ENCODE results near the gene KCTD15.
A peak's percentile ranks its signal among the peaks of the same experiment; 100 is the strongest.
"Not testable (repeated sequence)": the region's sequence is repeated elsewhere in the genome, so short reads cannot be mapped to it uniquely, and the experiment has no call there.

The KCTD15 gene

DNA sequence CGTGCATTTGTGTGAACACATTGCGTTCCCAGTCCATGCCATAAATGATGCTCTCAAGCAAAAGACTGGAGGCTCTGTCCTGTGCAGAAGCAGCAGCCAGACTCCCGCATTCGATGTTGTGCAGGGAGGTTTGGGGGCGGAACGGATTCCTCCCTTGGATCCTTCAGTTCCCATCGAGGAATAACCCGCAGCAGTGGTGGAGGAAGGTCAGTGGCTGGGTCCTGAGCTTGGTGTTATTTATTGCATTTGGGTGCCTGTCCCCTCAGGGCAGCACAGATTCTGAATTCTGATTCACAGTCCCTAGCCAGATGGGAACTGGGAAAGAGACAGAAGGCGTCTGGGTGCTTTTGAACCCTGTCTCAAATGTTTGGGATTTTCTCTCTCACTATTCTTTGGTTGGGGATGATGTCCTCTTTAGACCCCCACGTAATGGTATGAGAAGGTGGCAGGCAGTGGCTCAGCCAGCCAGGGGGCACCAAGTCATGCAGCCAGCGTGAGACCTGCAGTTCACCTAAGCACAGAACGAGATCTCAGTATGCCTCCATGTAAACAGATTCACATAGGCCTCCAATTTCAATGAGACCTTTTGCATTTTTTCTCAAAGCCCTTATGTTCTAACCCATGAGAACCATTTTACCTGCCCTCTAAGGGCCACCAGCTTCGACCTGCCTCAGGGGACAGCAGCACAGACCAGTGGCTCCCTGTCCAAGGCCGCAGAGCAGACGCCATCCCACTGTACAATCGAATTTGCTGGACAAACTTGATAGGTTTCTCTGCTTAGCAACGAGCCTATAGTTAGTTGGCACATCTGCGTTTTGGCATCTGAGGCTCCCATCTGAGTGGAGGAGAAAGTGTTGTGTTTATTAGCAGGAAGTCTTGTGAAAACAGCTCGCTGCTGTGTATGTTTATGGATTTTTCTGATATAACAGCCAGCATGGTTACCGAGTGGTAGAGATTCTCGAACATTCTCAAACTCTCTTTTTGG, 17.8 kb downstream of the KCTD15 start:
- DNase-seq (ENCODE audit: low spot score) = no peak

- DNase-seq (ENCODE audit: low spot score) = no peak
These were observed 19.0 kb downstream of the KCTD15 start for GRCh38 chr19:33815380-33816340.

- no peak for DNase-seq (ENCODE audit: low spot score)
These were observed 21.7 kb downstream of the KCTD15 start for GRCh38 chr19:33818411-33818810.

GRCh38 chr19:33819078-33819477, 22.4 kb downstream of the KCTD15 start:
- not testable (repeated sequence) for DNase-seq (ENCODE audit: low spot score)

GRCh38 chr19:33819506-33819879, 22.8 kb downstream of the KCTD15 start:
- no peak for DNase-seq (ENCODE audit: low spot score)

DNA sequence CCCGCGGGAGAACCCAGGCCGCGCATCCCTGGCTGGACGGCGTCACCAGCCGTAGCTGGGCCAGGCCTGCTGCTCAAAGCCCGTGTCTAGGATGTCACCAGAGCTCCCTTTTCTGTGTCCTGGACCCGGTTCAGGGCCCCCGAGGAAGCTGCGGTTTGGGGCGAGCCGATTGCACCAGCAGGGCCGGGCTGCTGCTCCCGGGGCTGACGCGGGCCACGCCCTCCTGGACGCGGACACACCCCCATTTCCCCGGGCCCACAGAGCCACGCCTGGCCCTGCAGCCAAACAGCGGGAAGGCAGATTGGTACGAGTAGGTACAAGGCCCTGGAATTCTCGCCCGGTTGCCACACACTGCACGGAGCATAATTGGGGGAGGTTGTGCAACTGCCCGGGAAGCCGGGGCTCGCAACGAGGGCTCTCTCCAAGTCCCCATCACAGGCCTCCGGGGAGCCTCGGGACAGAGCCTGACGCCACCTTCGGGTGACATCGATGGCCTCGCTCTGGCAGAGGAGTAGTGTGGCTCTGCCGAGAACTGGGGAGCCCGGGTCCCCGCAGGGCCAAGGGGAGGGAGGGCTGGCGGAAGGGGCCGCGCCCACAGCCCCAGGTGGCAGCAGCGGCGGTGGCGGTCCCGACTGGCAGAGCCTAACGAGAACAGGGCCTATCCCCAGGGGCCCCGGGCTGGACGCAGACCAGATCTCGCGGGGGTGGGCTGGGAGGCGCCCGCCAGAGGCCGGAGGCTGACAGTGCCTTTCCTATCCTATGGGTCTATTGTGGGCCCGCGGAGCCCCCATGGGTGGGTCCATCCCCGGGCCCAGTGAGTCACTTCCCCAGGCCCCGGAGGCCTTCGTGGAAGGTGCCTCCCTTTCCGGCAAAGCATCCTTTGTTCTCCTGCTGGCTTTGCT, 23.5 kb downstream of the KCTD15 start:
- peak; percentile 91 for DNase-seq (ENCODE audit: low spot score)

DNA sequence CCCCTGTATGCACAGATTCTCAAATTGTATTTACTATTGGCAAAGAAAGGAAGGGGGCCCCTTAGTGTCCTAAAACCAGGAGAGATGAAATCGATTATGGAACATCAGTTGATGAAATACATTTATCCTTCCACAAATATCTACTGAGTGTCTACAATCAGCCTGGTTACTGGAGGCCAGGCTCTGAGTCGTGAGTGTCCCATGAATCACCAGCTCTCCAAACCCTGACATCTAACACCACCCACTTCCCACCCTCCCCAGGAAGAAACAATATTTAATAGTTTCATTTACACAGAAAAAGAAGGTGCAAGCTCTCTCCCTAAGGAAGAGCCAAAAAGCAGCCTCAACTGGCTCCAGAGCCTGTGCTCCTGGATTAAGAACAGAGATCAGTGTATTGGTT, 25.2 kb downstream of the KCTD15 start:
- no peak for DNase-seq (ENCODE audit: low spot score)

DNA sequence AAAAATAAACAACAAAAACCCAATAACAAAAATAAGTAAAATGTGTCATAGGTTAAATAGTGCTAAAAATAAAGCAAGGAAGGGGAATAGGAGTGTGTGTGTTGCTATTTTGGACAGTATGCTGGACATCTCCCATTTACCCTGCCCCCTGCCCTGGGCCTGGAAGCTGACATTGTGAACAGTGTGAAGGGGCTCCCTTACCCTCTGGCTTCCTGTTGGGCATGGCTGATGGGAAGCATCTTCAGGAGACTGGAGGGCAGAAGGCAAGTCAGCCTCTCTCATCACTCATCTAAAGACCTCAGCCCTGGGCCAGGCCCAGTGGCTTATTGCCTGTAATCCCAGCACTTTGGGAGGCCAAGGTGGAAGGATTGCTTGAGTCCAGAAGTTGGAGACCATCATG, 26.7 kb downstream of the KCTD15 start:
- no peak for DNase-seq (ENCODE audit: low spot score)

DNA sequence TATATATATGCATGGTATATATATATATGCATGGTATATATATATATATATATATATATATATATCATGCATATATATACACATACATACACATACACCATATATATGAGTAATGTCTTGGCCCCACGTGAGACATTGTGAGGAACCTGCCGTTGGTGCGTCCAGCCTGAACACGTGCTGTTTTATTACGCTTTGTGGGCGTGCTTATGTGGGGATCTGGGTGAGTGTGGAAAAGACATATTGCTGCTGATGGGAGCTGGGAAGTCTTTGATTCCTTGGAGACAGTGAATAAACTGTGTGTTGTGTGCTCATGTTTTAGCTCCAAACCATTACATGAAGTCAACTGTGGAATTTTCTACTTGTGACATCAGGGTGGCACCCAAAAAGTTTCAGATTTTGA, 28.9 kb downstream of the KCTD15 start:
- DNase-seq (ENCODE audit: low spot score) = no peak

DNA sequence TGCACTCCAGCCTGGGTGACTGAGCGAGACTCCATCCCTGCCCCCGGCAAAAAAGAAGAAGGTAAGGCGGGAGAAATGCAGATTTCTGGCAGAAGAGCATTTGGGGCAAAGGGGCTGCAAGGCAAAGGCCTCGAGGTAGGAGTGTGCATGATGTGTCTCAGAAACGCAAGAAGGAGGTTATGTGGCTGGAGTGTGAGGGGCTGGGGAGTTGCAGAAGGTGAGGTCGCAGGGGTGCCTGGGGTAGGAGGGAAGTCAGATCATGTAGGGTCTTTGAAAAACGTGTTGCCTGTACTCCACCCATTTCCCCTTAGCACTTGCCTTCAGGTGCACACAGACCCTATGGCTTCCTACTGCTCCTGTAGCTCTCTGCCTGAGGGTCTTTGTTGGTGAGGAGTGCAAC, 29.9 kb downstream of the KCTD15 start:
- DNase-seq (ENCODE audit: low spot score) = no peak

- no peak for DNase-seq (ENCODE audit: low spot score)
These were observed 31.8 kb downstream of the KCTD15 start for GRCh38 chr19:33828266-33829075.

DNA sequence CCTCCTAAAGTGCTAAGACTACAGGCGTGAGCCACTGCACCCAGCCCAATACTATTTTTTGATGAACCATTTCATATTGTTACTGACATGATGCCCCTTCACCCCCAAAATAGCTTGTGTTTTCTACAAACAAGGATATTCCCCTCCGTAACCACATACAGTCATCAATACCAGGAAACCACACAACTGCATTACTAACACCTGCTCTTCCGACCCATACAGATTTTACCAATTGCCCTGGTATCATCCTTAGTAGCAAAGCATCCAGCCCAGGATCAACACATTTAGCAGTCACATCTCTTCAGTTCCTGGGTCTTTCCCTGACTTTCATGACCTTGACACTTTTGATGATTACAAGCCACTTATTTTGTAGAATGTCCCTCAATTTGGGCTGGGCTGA, 33.6 kb downstream of the KCTD15 start:
- no peak for DNase-seq (ENCODE audit: low spot score)

DNA sequence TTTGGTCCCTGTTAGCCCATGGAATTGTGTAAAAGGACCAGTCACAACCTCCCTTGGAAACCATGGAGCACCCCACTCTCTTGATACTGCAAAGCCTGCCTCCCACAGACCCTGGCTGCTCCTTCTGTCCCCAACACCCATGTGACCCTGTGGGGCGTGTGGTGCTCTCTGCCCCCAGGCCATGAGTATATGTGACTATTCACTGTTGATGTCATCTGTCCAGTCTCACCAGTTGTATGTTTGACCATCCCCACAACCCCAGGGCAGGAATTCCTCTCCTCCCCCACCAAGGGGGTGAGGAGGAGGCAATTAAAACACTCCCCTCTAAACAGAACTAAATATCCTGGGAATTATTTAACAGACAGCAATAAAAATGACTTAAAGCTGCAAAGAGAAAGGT, 35.2 kb downstream of the KCTD15 start:
- DNase-seq (ENCODE audit: low spot score) = no peak

- no peak for DNase-seq (ENCODE audit: low spot score)
These were observed 36.0 kb downstream of the KCTD15 start for GRCh38 chr19:33832633-33833032.

GRCh38 chr19:33840382-33840781, 43.7 kb downstream of the KCTD15 start:
- DNase-seq (ENCODE audit: low spot score) = no peak

GRCh38 chr19:33840783-33841182, 44.1 kb downstream of the KCTD15 start:
- no peak for DNase-seq (ENCODE audit: low spot score)

DNA sequence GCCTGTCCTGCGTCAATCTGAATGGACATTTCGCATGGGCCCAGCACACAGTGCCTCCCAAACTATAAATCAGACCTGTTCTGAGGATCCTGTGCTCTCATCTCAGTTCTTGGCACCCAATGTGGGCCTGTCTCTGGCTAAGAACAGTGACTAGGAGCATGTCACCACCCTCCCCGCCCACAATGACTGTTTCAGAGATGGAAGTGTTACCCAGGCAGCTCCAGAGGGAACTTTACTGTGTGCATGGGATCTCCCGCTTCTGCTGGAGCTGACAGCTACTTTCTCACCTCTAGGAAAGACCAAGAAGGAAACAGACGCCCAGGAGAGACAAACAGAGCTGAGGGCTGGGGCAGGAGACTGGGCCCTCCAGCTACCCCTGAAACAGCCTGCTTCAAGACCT, 45.0 kb downstream of the KCTD15 start:
- no peak for DNase-seq (ENCODE audit: low spot score)

- DNase-seq (ENCODE audit: low spot score) = no peak
These were observed 47.8 kb downstream of the KCTD15 start for GRCh38 chr19:33844478-33844877.

DNA sequence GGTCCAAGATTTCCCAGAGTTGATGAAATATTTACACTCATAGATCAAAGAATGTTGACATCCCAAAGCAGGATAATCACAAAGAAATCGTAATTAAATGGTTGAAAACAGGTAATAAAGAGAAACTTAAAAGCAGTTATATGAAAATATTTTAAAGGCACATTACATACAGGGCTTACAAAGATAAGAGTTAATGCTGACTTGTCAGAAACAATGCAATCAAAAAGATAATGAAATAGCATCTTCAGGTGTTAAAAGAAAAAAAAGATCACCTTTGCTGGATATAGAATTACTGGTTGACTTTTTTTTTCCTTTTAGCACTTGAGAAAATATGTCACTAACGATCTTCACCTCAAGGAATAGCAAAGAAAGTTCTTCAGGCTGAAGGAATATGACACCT, 48.8 kb downstream of the KCTD15 start:
- no peak for DNase-seq (ENCODE audit: low spot score)

DNA sequence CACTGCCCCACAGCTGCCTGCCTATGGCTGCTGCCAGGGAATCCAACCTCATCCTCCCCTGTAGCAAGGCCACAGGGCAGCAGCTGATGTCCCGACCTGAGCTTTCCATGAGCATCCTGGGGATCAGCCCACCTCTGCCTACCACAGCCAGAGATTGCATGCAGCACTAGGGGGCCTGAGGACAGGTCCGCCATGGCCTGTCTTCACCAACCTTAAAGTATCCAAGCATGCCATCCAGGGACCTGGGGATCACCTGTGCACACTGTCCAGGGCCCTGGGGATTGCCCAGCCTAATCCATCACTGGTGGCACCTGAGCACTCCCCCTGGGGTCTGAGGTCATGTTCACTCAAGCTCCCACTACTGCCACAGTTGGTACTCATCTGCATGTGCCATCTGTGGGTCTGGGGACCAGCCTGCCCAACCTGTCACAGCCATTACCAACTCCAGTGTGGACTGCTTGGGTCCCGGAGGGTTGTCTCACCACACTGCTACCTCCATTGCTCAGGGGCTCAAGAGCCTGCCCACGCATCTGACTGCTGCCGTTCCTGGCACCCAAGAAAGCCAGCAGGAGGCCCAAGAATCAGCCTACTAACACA, 53.0 kb downstream of the KCTD15 start:
- no peak for DNase-seq (ENCODE audit: low spot score)

Measured in AG08396 (cell line).